Left colon (tissue), 2 donors: ENCODE results near the gene NOM1. TPM values are rescaled to one million over a fixed set of nuclear protein-coding genes. Genes with fewer than 3 reads are reported as not detected.

Experiments
- ATAC-seq: fragments of 200-7000 bp; cut with Tn5 transposase; one replicate; pipeline ENCODE4 v1.9.1; 2020; ENCODE audit warnings: mild to moderate bottlenecking, moderate library complexity
- DNase-seq, 2 donors: peaks; one replicate each; pipeline ENCODE4 v3.0.0-alpha.2; 2020
- intact Hi-C, 2 donors: fragments of 100-400 bp; cut with DNase I in 1 of 2; cut with micrococcal nuclease in 1 of 2; formaldehyde crosslinking; loops; one replicate each; pipeline versions ENCODE4 v1.11.2 to v1.14.0; 2022; cut with DNase I, micrococcal nuclease
- total RNA-seq, 2 donors: library from RNA; stranded (reverse); fragmentation: NEBNext Ultra II Directional; extraction: Animal tissue kit (Norgen Biotek cat#: 25700); gene quantifications; one replicate each; pipeline ENCODE4 v1.2.1, GENCODE V29; 2021
- donor health status: DM: no; HTN: no; CAD: no.
- donor health status: DM: yes; HTN: yes; CAD: no.

Gene NOM1
- total RNA-seq, 2 donors from 2014 or later: 13.3 to 16.1 TPM

DNA sequence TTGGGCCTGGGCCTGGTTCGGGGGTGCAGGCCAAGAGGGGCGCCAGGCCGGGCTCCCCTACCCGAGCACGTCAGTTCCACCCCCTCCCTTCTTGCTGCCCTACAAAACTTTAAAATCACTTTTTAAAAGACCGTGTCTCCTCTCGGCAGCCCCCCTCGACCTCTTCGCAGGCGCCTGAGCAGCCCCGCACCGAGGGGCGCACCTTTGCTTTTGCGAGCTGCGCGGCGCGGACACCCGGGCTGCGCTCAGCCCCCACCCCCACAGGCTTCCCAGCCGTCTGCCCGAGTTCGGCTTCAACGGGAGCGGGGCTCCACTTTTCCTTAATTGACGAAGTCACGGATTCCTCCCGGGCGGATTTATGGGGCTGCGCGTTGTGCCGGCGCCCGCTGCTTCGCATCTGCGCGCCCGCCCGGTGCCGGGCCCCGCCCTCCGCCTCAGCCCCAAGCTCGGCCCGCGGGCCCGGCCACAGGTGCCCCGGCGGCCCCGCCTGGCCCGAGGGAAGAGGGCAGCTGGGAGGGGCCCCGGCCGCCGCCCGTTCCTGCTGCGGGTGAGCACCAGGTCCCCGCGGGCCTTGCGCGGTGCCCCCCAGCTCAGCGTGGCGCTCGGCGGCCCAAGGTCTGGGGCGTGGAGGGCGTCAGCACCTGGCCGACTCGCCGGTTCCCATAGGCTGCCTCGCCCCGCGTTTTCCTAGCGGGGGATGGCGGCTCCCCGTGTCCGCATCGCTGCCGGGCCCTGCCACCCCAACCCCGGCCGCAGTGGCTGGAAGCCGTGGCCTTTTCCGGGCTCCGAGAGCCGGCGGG, 71.8 kb downstream of the NOM1 start:
- peak; percentile 59 for ATAC-seq
- DNase-seq: no peak

DNA sequence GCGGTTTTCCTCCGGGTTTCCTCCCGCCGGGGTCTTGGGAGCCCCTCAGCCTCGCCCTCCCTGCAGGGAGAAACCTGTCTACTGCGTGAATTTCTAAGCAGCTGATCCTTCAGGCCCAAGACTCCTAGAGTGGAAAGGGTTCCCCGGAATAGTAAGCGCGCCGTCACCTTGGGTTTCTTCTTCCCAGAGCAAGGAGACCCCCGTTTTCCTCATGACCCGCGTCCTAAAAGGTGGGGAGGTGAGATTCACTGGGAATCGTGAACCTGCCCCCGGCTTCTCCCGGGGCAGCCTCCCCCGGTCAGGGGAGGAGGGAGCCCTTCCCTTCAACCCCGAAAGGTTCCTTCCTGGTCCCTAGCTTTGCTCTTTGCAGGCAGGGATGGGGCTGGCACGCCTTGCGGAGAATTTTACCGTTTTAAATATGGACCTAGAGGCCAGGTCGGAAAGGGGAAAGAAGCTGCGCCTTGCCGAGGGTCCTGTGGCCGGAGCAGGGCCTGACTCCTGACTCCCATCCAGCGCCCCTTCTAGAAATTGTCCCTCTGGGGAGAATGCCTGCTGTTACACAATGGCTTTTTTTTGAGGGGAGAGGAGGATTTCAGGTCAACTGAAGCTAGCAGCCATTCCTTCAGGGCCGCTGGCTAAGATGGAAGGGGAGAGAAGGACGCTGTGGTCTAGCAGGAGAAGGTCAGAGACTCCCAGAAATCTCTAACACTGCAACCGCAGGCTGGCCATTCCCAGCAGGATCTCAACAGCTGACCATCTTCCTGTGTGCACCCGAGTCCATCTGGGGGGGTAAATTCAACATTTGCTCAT, 72.6 kb downstream of the NOM1 start:
- no peak for ATAC-seq
- intact Hi-C loops: no loop called here

More for the DNA sequence above, 71.8 kb downstream of the NOM1 start:
- intact Hi-C loops: no loop called here

More for the DNA sequence above, 72.6 kb downstream of the NOM1 start:
- no peak for DNase-seq

Other genes starting within 250 kb of the NOM1 start
- gene LMBR1, start 56.5 kb upstream of the NOM1 start, total RNA-seq: 10 to 100 TPM; 48.9 to 49.9 TPM
- gene MNX1, start 61.0 kb downstream of the NOM1 start, total RNA-seq: 10 to 100 TPM; 15.9 to 20.4 TPM
- 10 to 100 TPM; 54.4 to 71.8 TPM for gene UBE3C, start 189.2 kb downstream of the NOM1 start, total RNA-seq